WTC11 (cell line): ENCODE results near the gene ZNF438. TPM values are rescaled to one million over a fixed set of nuclear protein-coding genes. Genes with fewer than 3 reads are reported as not detected.

ENCODE experiments used
- ATAC-seq: fragments of 200-7000 bp; cut with Tn5 transposase; 2 replicates; pipeline ENCODE4 v1.10.0; 2021; ENCODE audit warnings: mild to moderate bottlenecking, moderate library complexity
- CTCF ChIA-PET: fragments of 300-600 bp; sonication (Branson Sonifier 250); formaldehyde crosslinking; loops from one replicate; lab custom pipeline; 2021; ENCODE audit warnings: antibody characterized with exemption; lab: Charles Lee
- POLR2A ChIA-PET: fragments of 350-600 bp; sonication (Branson Sonifier 250); formaldehyde crosslinking; loops from one replicate; lab custom pipeline; 2021; ENCODE audit warnings: antibody characterized with exemption; lab: Charles Lee
- DNase-seq: peaks from one replicate; pipeline ENCODE4 v3.0.0; 2021; ENCODE audit warnings: low spot score
- H3K27ac Mint-ChIP-seq: 2 replicates; pipeline ENCODE4 v1.8.0; 2021; ENCODE audit warnings: mixed read lengths
- H3K27me3 Mint-ChIP-seq: 2 replicates; pipeline ENCODE4 v1.8.0; 2021; ENCODE audit warnings: low read depth, mild to moderate bottlenecking, moderate library complexity, mixed read lengths
- H3K36me3 Mint-ChIP-seq: 2 replicates; pipeline ENCODE4 v1.8.0; 2021; ENCODE audit warnings: mixed read lengths
- H3K4me1 Mint-ChIP-seq: 2 replicates; pipeline ENCODE4 v1.8.0; 2022; ENCODE audit warnings: mixed read lengths
- H3K4me3 Mint-ChIP-seq: 2 replicates; pipeline ENCODE4 v1.8.0; 2021; ENCODE audit warnings: mild to moderate bottlenecking, moderate library complexity, mixed read lengths
- H3K9me3 Mint-ChIP-seq: 2 replicates; pipeline ENCODE4 v1.8.0; 2021; ENCODE audit warnings: mixed read lengths
- ATF3 ChIP-seq: sonication (generic); formaldehyde crosslinking; conservative IDR thresholded peaks from 2 replicates; pipeline ENCODE4 v1.8.1; 2022; ENCODE audit warnings: mild to moderate bottlenecking, missing genetic modification reagents
- CREB1 ChIP-seq: sonication (generic); formaldehyde crosslinking; IDR thresholded peaks from 2 replicates; pipeline ENCODE4 v1.8.0; 2023; ENCODE audit warnings: mild to moderate bottlenecking, missing genetic modification reagents
- CTCF ChIP-seq: fragments of 200-600 bp; IDR thresholded peaks from 2 replicates; pipeline ENCODE4 v1.8.0; 2022; ENCODE audit warnings: antibody characterized with exemption
- EMX1 ChIP-seq: fragments of 250-450 bp; sonication (Bioruptor Pico); IDR thresholded peaks from 2 replicates; pipeline ENCODE4 v1.8.0; 2021; ENCODE audit warnings: mild to moderate bottlenecking
- FOXP1 ChIP-seq: sonication (generic); formaldehyde crosslinking; IDR thresholded peaks from 2 replicates; pipeline ENCODE4 v1.8.0; 2022; ENCODE audit warnings: missing genetic modification reagents, mild to moderate bottlenecking, moderate library complexity, borderline replicate concordance
- GABPB1 ChIP-seq: sonication (generic); formaldehyde crosslinking; IDR thresholded peaks from 2 replicates; pipeline ENCODE4 v1.8.1; 2023; ENCODE audit warnings: mild to moderate bottlenecking, missing genetic modification reagents
- GRHL2 ChIP-seq: fragments of 250-450 bp; sonication (Bioruptor Pico); IDR thresholded peaks from 2 replicates; pipeline ENCODE4 v1.8.0; 2022; ENCODE audit warnings: mild to moderate bottlenecking, moderate library complexity; ENCODE audit not compliant: insufficient replicate concordance, severe bottlenecking
- HMGXB4 ChIP-seq: sonication (generic); formaldehyde crosslinking; IDR thresholded peaks from 2 replicates; pipeline ENCODE4 v1.8.1; 2023; ENCODE audit warnings: mild to moderate bottlenecking, moderate library complexity, missing genetic modification reagents
- JUN ChIP-seq: sonication (generic); formaldehyde crosslinking; IDR thresholded peaks from 2 replicates; pipeline ENCODE4 v1.8.0; 2023; ENCODE audit warnings: mild to moderate bottlenecking, missing genetic modification reagents
- NR2C2 ChIP-seq: sonication (generic); formaldehyde crosslinking; IDR thresholded peaks from 2 replicates; pipeline ENCODE4 v1.8.0; 2022; ENCODE audit warnings: mild to moderate bottlenecking, missing genetic modification reagents
- PRRX2 ChIP-seq: fragments of 250-450 bp; sonication (Bioruptor Pico); IDR thresholded peaks from 2 replicates; pipeline ENCODE4 v1.8.0; 2021; ENCODE audit warnings: mild to moderate bottlenecking
- SOX15 ChIP-seq: fragments of 250-450 bp; sonication (Bioruptor Pico); IDR thresholded peaks from 2 replicates; pipeline ENCODE4 v1.9.0; 2021; ENCODE audit warnings: mild to moderate bottlenecking
- TEAD1 ChIP-seq: sonication (generic); formaldehyde crosslinking; IDR thresholded peaks from 2 replicates; pipeline ENCODE4 v1.8.0; 2022; ENCODE audit warnings: mild to moderate bottlenecking, missing genetic modification reagents
- ZNF219 ChIP-seq: sonication (generic); formaldehyde crosslinking; IDR thresholded peaks from 2 replicates; pipeline ENCODE4 v1.8.0; 2023; ENCODE audit warnings: missing genetic modification reagents, mild to moderate bottlenecking, borderline replicate concordance
- ZNF396 ChIP-seq: fragments of 250-450 bp; sonication (Bioruptor Pico); IDR thresholded peaks from 2 replicates; pipeline ENCODE4 v1.8.0; 2021; ENCODE audit warnings: mild to moderate bottlenecking, moderate library complexity, borderline replicate concordance
- ZNF512 ChIP-seq: sonication (generic); formaldehyde crosslinking; IDR thresholded peaks from 2 replicates; pipeline ENCODE4 v1.8.1; 2022; ENCODE audit warnings: missing genetic modification reagents, borderline replicate concordance
- ZNF671 ChIP-seq: fragments of 250-450 bp; sonication (Bioruptor Pico); IDR thresholded peaks from 2 replicates; pipeline ENCODE4 v1.8.0; 2021; ENCODE audit warnings: mild to moderate bottlenecking
- total RNA-seq: library from RNA; stranded (reverse); gene quantifications from 3 replicates; pipeline ENCODE4 v1.2.3, GENCODE V29; 2021
- TF ChIP-seq, protein P1 (sequence below): sonication (generic); formaldehyde crosslinking; IDR thresholded peaks from 2 replicates; pipeline ENCODE4 v1.8.0; 2022; ENCODE audit warnings: mild to moderate bottlenecking, missing genetic modification reagents
- TF ChIP-seq, protein P2 (sequence below): sonication (generic); formaldehyde crosslinking; IDR thresholded peaks from 2 replicates; pipeline ENCODE4 v1.8.0; 2023; ENCODE audit warnings: missing genetic modification reagents, mild to moderate bottlenecking, borderline replicate concordance
- TF ChIP-seq, protein P3 (sequence below): fragments of 250-450 bp; sonication (Bioruptor Pico); IDR thresholded peaks from 2 replicates; pipeline ENCODE4 v1.9.0; 2021; ENCODE audit warnings: moderate library complexity, mild to moderate bottlenecking, inconsistent platforms, borderline replicate concordance

Gene ZNF438
- total RNA-seq, 1 experiment from 2014 or later, result 1.9 TPM

- no peak for TF ChIP-seq ZNF512 (CRISPR knock-in tag)
- no peak for TF ChIP-seq TEAD1 (CRISPR knock-in tag)
- no peak for TF ChIP-seq JUN
- Mint-ChIP-seq H3K4me1 (peaks cover 56% of the 10 kb centered on the region), H3K9me3 (0 out of 2 replicates have a peak, but pooled peaks cover 4% of the 10 kb centered on the region), H3K4me3 (peak overlapping the region; percentile 72), H3K27me3 (peaks cover 39% of the 10 kb centered on the region), H3K36me3 (no peaks in the 10 kb centered on the region), H3K27ac (no peak overlapping the region)
- DNase-seq (no peak), ATAC-seq (no peak)
- CTCF ChIA-PET, result no interaction called here
- POLR2A ChIA-PET, result no interaction called here
Observed at GRCh38 chr10:31033147-31033546, 1.5 kb upstream of the ZNF438 start.

DNA sequence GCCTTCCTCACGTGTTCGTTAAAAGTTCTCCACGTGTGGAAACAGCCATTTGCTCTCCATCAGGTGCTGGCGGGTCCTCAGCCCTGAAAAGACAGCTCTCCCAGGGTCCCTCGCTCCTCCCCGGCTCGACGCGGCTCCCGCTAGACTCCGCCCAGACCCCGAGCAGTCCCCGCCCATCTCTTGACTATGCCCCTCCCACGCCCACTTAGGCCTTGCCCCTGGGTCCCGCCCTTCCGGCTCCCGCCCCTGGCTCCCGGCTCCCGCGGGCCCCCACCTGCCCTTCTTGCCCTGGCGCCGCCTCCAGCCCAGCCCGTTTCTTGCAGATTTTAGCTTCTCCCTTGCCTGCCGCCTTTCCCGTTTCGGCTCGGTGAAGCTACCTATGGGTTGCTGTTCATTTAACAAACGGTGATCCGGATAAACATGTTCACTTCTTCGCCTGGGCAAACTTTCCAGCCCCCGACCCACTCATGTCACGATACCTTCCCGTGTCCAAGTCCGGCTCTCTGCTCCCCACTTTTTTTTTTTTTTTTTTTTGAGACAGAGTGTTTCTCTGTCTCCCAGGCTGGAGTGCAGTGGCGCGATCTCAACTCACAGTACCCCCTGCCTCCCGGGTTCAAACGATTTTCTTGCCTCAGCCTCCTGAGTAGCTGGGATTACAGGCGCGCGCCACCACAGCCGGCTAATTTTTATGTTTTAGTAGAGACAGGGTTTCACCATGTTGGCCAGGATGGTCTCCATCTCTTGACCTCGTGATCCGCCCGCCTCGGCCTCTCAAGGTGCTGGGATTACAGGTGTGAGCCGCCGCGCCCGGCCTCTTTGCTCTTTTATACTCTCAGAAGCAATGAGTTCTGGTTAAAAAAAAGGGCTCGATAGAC lies 830 bp upstream of the ZNF438 start:
- no peaks in the 10 kb centered on the region for H3K36me3 Mint-ChIP-seq
- ChIA-PET POLR2A (interaction anchor here (0.7 to 1.6 kb wide), 7 partner anchors 12 to 436 kb away, joined by 3 to 10 read pairs (median 4); no protein-coding TSS in a partner anchor), CTCF (interaction anchor here (0.7 to 2.1 kb wide), 12 partner anchors 13 to 1235 kb away, joined by 3 to 26 read pairs (median 6); no protein-coding TSS in a partner anchor)
- H3K4me1 Mint-ChIP-seq, result peaks cover 56% of the 10 kb centered on the region
- peak overlapping the region; percentile 94 for H3K27ac Mint-ChIP-seq
- DNase-seq, result peak; percentile 96
- no peak for TF ChIP-seq ZNF671 (CRISPR knock-in tag)
- TF ChIP-seq, protein P1, sequence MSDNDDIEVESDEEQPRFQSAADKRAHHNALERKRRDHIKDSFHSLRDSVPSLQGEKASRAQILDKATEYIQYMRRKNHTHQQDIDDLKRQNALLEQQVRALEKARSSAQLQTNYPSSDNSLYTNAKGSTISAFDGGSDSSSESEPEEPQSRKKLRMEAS, result peak; percentile 28
- no peak for TF ChIP-seq CREB1
- no peaks in the 10 kb centered on the region for H3K9me3 Mint-ChIP-seq
- peaks cover 39% of the 10 kb centered on the region for H3K27me3 Mint-ChIP-seq
- H3K4me3 Mint-ChIP-seq, result peak overlapping the region; percentile 72
- ATAC-seq, result peak; percentile 92

- CTCF ChIA-PET, result interaction anchor here (0.9 to 2.1 kb wide), 8 partner anchors 12 to 460 kb away, joined by 3 to 26 read pairs (median 6); no protein-coding TSS in a partner anchor
- DNase-seq (no peak), ATAC-seq (no peak)
- peaks cover 39% of the 10 kb centered on the region for H3K27me3 Mint-ChIP-seq
- peaks cover 47% of the 10 kb centered on the region for H3K4me1 Mint-ChIP-seq
- H3K9me3 Mint-ChIP-seq, result no peaks in the 10 kb centered on the region
- H3K4me3 Mint-ChIP-seq, result peak overlapping the region; percentile 70
- no peak overlapping the region for H3K27ac Mint-ChIP-seq
- POLR2A ChIA-PET, result interaction anchor here (0.8 to 1.6 kb wide), 3 partner anchors 11 to 437 kb away, joined by 3 to 8 read pairs (median 4); no protein-coding TSS in a partner anchor
- no peaks in the 10 kb centered on the region for H3K36me3 Mint-ChIP-seq
- TF ChIP-seq GABPB1 (CRISPR knock-in tag) (no peak), EMX1 (CRISPR knock-in tag) (no peak), FOXP1 (CRISPR knock-in tag) (no peak), PRRX2 (no peak), SOX15 (CRISPR knock-in tag) (no peak), CTCF (no peak), ZNF671 (CRISPR knock-in tag) (no peak), GRHL2 (CRISPR knock-in tag) (no peak), ATF3 (no peak), NR2C2 (CRISPR knock-in tag) (no peak), ZNF396 (CRISPR knock-in tag) (no peak), ZNF219 (CRISPR knock-in tag) (no peak), HMGXB4 (CRISPR knock-in tag) (no peak)
- TF ChIP-seq, protein P2, sequence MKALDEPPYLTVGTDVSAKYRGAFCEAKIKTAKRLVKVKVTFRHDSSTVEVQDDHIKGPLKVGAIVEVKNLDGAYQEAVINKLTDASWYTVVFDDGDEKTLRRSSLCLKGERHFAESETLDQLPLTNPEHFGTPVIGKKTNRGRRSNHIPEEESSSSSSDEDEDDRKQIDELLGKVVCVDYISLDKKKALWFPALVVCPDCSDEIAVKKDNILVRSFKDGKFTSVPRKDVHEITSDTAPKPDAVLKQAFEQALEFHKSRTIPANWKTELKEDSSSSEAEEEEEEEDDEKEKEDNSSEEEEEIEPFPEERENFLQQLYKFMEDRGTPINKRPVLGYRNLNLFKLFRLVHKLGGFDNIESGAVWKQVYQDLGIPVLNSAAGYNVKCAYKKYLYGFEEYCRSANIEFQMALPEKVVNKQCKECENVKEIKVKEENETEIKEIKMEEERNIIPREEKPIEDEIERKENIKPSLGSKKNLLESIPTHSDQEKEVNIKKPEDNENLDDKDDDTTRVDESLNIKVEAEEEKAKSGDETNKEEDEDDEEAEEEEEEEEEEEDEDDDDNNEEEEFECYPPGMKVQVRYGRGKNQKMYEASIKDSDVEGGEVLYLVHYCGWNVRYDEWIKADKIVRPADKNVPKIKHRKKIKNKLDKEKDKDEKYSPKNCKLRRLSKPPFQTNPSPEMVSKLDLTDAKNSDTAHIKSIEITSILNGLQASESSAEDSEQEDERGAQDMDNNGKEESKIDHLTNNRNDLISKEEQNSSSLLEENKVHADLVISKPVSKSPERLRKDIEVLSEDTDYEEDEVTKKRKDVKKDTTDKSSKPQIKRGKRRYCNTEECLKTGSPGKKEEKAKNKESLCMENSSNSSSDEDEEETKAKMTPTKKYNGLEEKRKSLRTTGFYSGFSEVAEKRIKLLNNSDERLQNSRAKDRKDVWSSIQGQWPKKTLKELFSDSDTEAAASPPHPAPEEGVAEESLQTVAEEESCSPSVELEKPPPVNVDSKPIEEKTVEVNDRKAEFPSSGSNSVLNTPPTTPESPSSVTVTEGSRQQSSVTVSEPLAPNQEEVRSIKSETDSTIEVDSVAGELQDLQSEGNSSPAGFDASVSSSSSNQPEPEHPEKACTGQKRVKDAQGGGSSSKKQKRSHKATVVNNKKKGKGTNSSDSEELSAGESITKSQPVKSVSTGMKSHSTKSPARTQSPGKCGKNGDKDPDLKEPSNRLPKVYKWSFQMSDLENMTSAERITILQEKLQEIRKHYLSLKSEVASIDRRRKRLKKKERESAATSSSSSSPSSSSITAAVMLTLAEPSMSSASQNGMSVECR (CRISPR knock-in tag), result no peak
- TF ChIP-seq, protein P3, sequence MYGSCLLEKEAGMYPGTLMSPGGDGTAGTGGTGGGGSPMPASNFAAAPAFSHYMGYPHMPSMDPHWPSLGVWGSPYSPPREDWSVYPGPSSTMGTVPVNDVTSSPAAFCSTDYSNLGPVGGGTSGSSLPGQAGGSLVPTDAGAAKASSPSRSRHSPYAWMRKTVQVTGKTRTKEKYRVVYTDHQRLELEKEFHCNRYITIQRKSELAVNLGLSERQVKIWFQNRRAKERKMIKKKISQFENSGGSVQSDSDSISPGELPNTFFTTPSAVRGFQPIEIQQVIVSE (CRISPR knock-in tag), result no peak
Observed at GRCh38 chr10:31031205-31031557, 484 bp downstream of the ZNF438 start.
